OCI-M2 (cell line): ENCODE measurements around the gene ALCAM.

Source experiments
- DNase-seq: peaks from one replicate; lab custom pipeline; 2025; ENCODE audit not compliant: unreplicated experiment; lab: John Stamatoyannopoulos, UW

Gene ALCAM

GRCh38 chr3:105470851-105471250 lies 104.1 kb downstream of the ALCAM start:
- DNase-seq = no peak

GRCh38 chr3:105473521-105474223 lies 107.0 kb downstream of the ALCAM start:
- DNase-seq = no peak

GRCh38 chr3:105480768-105481167 lies 114.1 kb downstream of the ALCAM start:
- DNase-seq = no peak

- DNase-seq = no peak
These were observed 116.8 kb downstream of the ALCAM start for GRCh38 chr3:105483476-105483875.

- no peak for DNase-seq
These were observed 123.3 kb downstream of the ALCAM start for GRCh38 chr3:105490045-105490444.

- DNase-seq = no peak
These were observed 126.7 kb downstream of the ALCAM start for GRCh38 chr3:105493305-105493892.

- no peak for DNase-seq
These were observed 128.3 kb downstream of the ALCAM start for GRCh38 chr3:105495021-105495420.

GRCh38 chr3:105496343-105496742 lies 129.6 kb downstream of the ALCAM start:
- DNase-seq = no peak

GRCh38 chr3:105497386-105497785 lies 130.7 kb downstream of the ALCAM start:
- DNase-seq = no peak

- DNase-seq = no peak
These were observed 133.3 kb downstream of the ALCAM start for GRCh38 chr3:105499961-105500360.

GRCh38 chr3:105502333-105502732 lies 135.6 kb downstream of the ALCAM start:
- no peak for DNase-seq

GRCh38 chr3:105503191-105503593 lies 136.5 kb downstream of the ALCAM start:
- DNase-seq = no peak

- DNase-seq = no peak
These were observed 137.8 kb downstream of the ALCAM start for GRCh38 chr3:105504440-105504951.

- no peak for DNase-seq
These were observed 138.5 kb downstream of the ALCAM start for GRCh38 chr3:105505170-105505569.

- DNase-seq = no peak
These were observed 144.3 kb downstream of the ALCAM start for GRCh38 chr3:105511031-105511430.

GRCh38 chr3:105512061-105512460 lies 145.4 kb downstream of the ALCAM start:
- DNase-seq = no peak

- DNase-seq = no peak
These were observed 146.3 kb downstream of the ALCAM start for GRCh38 chr3:105513042-105513441.

GRCh38 chr3:105513886-105514285 lies 147.2 kb downstream of the ALCAM start:
- no peak for DNase-seq

- DNase-seq = no peak
These were observed 148.7 kb downstream of the ALCAM start for GRCh38 chr3:105515372-105515771.

GRCh38 chr3:105516972-105517371 lies 150.3 kb downstream of the ALCAM start:
- DNase-seq = no peak

GRCh38 chr3:105518203-105518602 lies 151.5 kb downstream of the ALCAM start:
- DNase-seq = no peak

- DNase-seq = no peak
These were observed 152.2 kb downstream of the ALCAM start for GRCh38 chr3:105518806-105519418.
